NB4 (cell line): ENCODE results near the gene ZNF469.
A peak's percentile ranks its signal among the peaks of the same experiment; 100 is the strongest.

ENCODE experiments used
- POLR2A ChIP-seq: IDR thresholded peaks from 2 replicates; pipeline ENCODE4 v1.6.1; 2011; ENCODE audit warnings: mild to moderate bottlenecking; ENCODE audit not compliant: insufficient read length; ENCODE audit errors: extremely low read depth
- TF ChIP-seq, protein P1 (sequence below): IDR thresholded peaks from one replicate; pipeline ENCODE4 v1.5.1; 2012; ENCODE audit warnings: low read depth, low read length
- TF ChIP-seq, protein P2 (sequence below): IDR thresholded peaks from 2 replicates; pipeline ENCODE4 v1.6.1; 2011; ENCODE audit warnings: low read depth, low read length

DNA sequence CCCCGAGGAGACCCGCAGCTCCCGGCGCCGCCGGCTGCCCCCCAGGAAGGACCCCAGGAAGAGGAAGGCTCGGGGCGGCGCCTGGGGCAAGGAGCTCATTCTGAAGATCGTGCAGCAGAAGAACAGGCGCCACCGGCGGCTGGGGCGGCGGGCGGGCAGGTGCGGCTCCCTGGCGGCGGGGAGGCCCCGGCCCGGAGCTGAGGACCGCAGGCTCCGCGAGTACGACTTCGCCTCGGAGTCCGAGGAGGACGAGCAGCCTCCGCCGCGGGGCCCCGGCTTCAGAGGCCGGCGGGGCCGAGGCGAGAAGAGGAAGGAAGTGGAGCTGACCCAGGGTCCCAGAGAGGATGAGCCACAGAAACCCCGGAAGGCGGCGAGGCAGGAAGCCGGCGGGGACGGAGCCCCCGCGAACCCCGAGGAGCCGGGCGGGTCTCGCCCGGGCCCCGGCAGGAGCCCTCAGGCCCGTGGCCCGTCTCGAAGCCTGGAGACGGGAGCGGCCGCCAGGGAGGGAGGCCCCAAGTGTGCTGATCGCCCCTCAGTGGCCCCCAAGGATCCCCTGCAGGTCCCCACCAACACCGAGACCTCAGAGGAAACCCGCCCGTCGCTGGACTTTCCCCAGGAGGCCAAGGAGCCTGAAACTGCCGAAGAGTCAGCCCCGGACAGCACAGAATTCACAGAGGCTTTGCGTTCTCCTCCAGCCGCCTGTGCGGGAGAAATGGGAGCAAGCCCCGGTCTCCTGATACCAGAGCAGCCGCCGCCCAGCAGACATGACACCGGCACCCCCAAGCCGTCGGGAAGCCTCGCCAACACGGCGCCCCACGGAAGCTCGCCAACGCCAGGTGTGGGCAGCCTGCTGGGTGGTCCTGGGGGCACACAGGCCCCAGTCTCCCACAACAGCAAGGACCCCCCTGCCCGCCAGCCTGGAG is 48.0 kb downstream of the ZNF469 start:
- TF ChIP-seq, protein P1, sequence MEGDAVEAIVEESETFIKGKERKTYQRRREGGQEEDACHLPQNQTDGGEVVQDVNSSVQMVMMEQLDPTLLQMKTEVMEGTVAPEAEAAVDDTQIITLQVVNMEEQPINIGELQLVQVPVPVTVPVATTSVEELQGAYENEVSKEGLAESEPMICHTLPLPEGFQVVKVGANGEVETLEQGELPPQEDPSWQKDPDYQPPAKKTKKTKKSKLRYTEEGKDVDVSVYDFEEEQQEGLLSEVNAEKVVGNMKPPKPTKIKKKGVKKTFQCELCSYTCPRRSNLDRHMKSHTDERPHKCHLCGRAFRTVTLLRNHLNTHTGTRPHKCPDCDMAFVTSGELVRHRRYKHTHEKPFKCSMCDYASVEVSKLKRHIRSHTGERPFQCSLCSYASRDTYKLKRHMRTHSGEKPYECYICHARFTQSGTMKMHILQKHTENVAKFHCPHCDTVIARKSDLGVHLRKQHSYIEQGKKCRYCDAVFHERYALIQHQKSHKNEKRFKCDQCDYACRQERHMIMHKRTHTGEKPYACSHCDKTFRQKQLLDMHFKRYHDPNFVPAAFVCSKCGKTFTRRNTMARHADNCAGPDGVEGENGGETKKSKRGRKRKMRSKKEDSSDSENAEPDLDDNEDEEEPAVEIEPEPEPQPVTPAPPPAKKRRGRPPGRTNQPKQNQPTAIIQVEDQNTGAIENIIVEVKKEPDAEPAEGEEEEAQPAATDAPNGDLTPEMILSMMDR = no peak
- TF ChIP-seq, protein P2, sequence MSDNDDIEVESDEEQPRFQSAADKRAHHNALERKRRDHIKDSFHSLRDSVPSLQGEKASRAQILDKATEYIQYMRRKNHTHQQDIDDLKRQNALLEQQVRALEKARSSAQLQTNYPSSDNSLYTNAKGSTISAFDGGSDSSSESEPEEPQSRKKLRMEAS = peak; percentile 32
- TF ChIP-seq POLR2A = peak; percentile 22
